Dendritic cell treated with granulocyte-macrophage colony-stimulating factor and Interleukin-4, amounts not matched to agents 40 ng/mL and 50 ng/mL, for 4 days (primary cell): ENCODE measurements around the gene FOXN3.

Source experiments
- H3K27ac Mint-ChIP-seq: one replicate; pipeline ENCODE4 v1.8.0; 2022; ENCODE audit warnings: mild to moderate bottlenecking, mixed read lengths
- H3K27me3 Mint-ChIP-seq: one replicate; pipeline ENCODE4 v1.8.0; 2022; ENCODE audit warnings: mild to moderate bottlenecking, mixed read lengths
- H3K36me3 Mint-ChIP-seq: one replicate; pipeline ENCODE4 v1.8.0; 2022; ENCODE audit warnings: low read depth, mixed read lengths
- H3K4me1 Mint-ChIP-seq: one replicate; pipeline ENCODE4 v1.8.0; 2022; ENCODE audit warnings: low read depth, mixed read lengths
- H3K4me3 Mint-ChIP-seq: one replicate; pipeline ENCODE4 v1.8.0; 2022; ENCODE audit warnings: mild to moderate bottlenecking, moderate library complexity, mixed read lengths
- H3K9me3 Mint-ChIP-seq: one replicate; pipeline ENCODE4 v1.8.0; 2022; ENCODE audit warnings: mixed read lengths
- intact Hi-C: fragments of 100-400 bp; cut with micrococcal nuclease; formaldehyde crosslinking; loops from one replicate; pipeline ENCODE4 v1.15.0; 2022

The FOXN3 gene

DNA sequence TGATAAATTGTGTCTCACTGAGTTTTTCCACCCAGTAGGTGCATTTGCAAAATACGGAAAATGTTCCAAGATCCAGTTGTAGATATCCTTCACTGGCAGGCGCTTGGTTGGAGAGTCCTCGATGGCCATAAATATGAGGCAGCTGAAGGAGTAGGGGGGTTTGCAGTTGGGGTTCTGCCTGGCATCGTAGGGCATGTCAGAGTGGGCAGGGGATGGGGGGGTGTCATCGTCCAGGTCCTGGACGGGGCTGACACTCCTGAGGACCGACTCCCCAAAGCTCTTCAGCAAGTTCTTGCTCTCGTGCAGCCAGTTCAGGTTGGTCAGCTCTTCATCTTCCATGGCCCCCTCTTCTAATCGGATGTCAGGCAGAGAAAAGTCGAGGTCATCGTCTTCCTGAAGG is 5.1 kb downstream of the FOXN3 start:
- H3K27ac Mint-ChIP-seq: no peak overlapping the region
- H3K4me1 Mint-ChIP-seq: peaks cover 76% of the 10 kb centered on the region
- H3K9me3 Mint-ChIP-seq: no peaks in the 10 kb centered on the region
- H3K27me3 Mint-ChIP-seq: no peaks in the 10 kb centered on the region
- H3K4me3 Mint-ChIP-seq: no peak overlapping the region
- intact Hi-C loops: loop anchor here (10.0 kb wide), 2 partner anchors 363 to 503 kb away; no protein-coding TSS in a partner anchor
- H3K36me3 Mint-ChIP-seq: peaks cover 78% of the 10 kb centered on the region

DNA sequence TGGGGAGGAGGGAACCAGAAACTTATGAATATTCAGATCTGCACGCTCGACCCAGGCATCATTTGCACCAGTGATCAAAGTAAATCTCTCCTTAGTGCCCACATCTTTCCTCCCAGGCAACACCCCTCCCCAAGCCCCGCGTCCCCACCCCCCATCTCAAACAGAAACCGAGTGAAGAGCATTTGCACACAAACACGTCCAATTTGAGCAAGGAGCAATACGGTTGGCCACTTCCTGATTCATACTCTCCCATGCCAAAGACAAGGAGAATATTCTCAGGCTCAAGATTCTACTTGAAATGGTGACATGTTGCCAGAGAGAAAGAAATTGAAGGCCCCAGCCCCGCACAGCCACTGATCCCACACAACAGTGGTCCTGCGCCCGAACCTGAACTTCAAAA is 7.1 kb downstream of the FOXN3 start:
- peaks cover 87% of the 10 kb centered on the region for H3K36me3 Mint-ChIP-seq
- intact Hi-C loops: loop anchor here (10.0 kb wide), 2 partner anchors 365 to 505 kb away; no protein-coding TSS in a partner anchor
- H3K9me3 Mint-ChIP-seq: no peaks in the 10 kb centered on the region
- H3K27ac Mint-ChIP-seq: peak overlapping the region; percentile 94
- peak overlapping the region; percentile 68 for H3K4me3 Mint-ChIP-seq
- peaks cover 76% of the 10 kb centered on the region for H3K4me1 Mint-ChIP-seq
- H3K27me3 Mint-ChIP-seq: no peaks in the 10 kb centered on the region

DNA sequence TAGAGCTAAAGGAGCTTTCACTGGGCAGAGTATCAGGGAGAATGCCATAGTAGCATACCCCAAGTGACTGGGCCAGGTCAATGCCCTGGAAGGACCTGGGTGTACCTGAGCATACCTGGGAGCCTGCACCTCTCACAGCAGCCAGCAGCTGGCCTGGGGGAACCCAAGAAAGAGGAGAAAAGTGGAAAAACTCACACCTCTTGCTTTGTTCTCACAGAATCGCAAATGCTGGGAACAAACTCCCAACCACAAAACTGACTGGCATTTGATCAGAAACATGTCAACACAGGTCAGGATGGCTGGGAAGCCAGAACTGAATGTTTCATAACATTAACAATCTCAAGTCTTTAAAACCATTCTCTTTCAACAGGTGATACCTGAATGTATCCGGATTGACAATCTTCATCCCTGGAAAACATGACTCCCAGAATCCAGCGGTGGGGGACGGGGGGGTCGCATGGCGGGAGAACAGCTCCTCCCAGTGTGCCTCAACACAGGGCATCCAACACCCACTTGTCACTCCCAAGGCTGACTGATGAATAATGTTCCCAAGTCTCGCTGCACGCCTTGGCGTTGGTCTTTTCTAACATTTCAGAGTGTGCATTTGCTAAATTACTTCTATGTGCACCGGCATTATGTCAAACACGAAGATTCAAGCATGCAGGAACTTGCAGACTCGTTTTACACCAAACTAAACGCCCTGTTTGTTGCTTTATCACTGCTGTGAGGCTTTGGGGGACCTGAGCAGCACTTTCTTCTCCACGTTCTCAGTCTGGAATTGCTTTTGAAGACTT is 7.9 kb downstream of the FOXN3 start:
- intact Hi-C loops: no loop called here
- Mint-ChIP-seq H3K4me1 (peaks cover 69% of the 10 kb centered on the region), H3K27me3 (no peaks in the 10 kb centered on the region), H3K4me3 (no peak overlapping the region), H3K9me3 (no peaks in the 10 kb centered on the region), H3K36me3 (peaks cover 96% of the 10 kb centered on the region), H3K27ac (peak overlapping the region; percentile 94)

DNA sequence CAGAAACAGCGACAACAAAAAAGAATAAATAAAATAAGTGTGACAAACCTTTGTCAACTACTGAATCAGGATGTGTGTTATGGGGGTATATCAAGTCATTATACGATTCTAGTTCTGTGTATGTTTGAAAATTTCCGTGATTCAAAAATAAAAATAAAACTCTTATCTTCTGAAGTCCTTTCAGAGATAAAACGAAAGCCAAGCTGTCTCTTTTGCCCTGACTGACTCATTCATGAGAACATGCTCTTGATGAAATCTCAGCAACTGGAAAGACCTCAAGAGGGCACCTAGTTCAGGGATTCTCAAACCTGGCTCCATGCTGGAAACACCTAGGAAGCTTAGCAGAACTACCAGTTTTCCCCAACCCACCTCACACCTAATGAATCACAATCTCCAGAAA is 9.2 kb downstream of the FOXN3 start:
- no peaks in the 10 kb centered on the region for H3K27me3 Mint-ChIP-seq
- no peak overlapping the region for H3K4me3 Mint-ChIP-seq
- peaks cover under 1% of the 10 kb centered on the region for H3K9me3 Mint-ChIP-seq
- no peak overlapping the region for H3K27ac Mint-ChIP-seq
- peaks cover 69% of the 10 kb centered on the region for H3K4me1 Mint-ChIP-seq
- intact Hi-C loops: no loop called here
- peaks cover 96% of the 10 kb centered on the region for H3K36me3 Mint-ChIP-seq

DNA sequence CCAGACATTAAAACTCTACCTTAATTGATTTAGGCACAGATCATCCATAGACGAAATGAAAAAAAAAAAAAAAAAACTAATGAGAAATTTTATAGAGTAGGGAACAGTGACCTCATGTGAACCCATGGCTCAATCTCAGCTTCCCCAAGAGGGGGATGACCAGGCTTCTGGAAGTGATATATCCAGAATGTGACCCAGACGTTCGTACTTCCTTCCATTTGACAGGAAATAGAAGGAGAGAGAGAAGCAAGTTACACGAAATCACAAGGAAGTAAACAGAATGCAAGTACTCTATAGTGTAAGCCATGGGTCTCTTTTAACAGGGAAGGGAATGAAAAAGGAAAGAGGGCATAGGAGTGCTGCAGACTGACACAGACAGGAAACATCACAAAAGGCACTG is 10.1 kb downstream of the FOXN3 start:
- peak overlapping the region; percentile 21 for H3K27ac Mint-ChIP-seq
- peaks cover 96% of the 10 kb centered on the region for H3K36me3 Mint-ChIP-seq
- intact Hi-C loops: no loop called here
- peaks cover 69% of the 10 kb centered on the region for H3K4me1 Mint-ChIP-seq
- H3K4me3 Mint-ChIP-seq: no peak overlapping the region
- H3K27me3 Mint-ChIP-seq: no peaks in the 10 kb centered on the region
- peaks cover 7% of the 10 kb centered on the region for H3K9me3 Mint-ChIP-seq

DNA sequence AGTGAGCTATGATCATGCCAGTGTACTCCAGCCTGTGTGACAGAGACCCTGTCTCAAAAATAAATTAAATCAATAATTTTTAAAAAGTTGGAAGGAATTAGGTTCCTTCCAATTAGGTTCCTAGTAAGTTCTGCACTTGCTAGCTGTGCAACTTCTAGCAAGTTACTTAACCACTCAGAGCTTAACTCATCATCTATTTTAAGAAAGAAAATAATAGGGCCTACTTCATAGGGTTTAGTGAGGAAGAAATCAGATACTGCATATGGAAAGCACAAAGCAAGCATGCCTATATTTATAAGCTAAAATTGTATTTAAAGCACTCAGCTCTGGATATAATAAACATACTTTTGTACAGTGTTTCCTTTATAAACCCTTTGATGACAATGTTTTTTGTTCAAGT is 10.7 kb downstream of the FOXN3 start:
- Mint-ChIP-seq H3K9me3 (peaks cover 7% of the 10 kb centered on the region), H3K4me1 (peaks cover 73% of the 10 kb centered on the region), H3K4me3 (no peak overlapping the region), H3K36me3 (peaks cover 96% of the 10 kb centered on the region), H3K27ac (peak overlapping the region; percentile 21), H3K27me3 (no peaks in the 10 kb centered on the region)
- intact Hi-C loops: no loop called here

DNA sequence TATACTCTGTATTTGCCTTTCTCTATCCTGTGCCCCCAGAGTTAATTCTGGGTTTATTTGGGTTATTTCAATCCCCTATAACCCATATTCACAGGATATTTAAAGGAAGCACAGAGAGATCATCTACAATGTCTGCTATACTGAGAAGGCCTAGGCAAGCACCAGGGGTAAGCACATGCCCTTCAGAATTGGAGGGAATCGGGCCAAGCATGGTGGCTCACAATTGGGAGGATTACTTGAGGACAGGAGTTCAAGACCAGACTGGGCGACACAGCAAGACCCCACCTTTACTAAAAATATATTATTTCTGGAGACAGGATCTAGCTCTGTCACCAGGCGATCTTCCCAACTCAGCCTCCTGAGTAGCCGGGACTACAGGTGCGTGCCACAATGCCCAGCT is 11.3 kb downstream of the FOXN3 start:
- Mint-ChIP-seq H3K4me1 (peaks cover 72% of the 10 kb centered on the region), H3K4me3 (no peak overlapping the region), H3K27ac (no peak overlapping the region), H3K27me3 (no peaks in the 10 kb centered on the region), H3K36me3 (peaks cover 96% of the 10 kb centered on the region), H3K9me3 (peaks cover 7% of the 10 kb centered on the region)
- intact Hi-C loops: no loop called here

DNA sequence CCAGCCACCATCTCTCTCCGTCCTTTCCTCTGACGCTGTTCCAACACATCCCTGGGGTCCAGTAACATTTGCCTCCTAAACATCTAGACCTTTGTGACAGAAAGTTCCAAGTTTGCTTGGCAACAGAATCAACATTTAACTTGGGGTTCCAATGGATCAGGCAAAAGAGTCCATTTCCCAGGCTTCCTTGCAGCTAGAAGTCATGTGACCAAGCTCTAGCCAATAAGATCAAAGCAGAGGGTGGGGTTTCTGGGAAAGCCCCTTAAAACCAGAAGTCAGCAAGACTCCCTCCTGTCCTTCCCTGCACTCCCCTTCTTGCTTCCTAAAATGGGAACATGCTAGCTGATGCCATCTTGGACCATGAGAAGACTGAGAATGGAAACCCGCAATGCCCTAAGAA is 14.7 kb downstream of the FOXN3 start:
- Mint-ChIP-seq H3K27me3 (no peaks in the 10 kb centered on the region), H3K4me3 (no peak overlapping the region), H3K9me3 (peaks cover 7% of the 10 kb centered on the region), H3K4me1 (peaks cover 71% of the 10 kb centered on the region), H3K36me3 (peaks cover 82% of the 10 kb centered on the region), H3K27ac (peak overlapping the region; percentile 28)
- intact Hi-C loops: no loop called here

DNA sequence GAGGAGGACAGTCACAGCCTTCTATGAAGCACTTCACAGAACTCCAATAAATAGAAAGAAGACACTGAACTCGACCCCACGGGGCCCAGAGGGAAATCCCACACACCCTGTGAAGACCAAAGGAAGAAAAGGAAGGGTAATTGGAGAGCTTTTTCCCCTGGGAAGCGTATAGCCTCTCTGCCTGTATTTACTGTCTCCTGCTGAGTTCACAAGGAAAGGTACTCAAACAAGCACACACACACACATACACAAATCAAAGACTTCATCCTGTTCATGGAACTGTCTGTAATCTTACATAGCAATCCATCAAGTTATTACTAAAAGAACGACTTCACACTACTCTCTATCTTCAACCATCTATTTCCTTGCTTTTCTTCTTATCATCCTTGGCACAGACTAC is 15.3 kb downstream of the FOXN3 start:
- H3K36me3 Mint-ChIP-seq: peaks cover 76% of the 10 kb centered on the region
- H3K4me1 Mint-ChIP-seq: peaks cover 71% of the 10 kb centered on the region
- no peaks in the 10 kb centered on the region for H3K27me3 Mint-ChIP-seq
- H3K27ac Mint-ChIP-seq: peak overlapping the region; percentile 28
- H3K4me3 Mint-ChIP-seq: no peak overlapping the region
- H3K9me3 Mint-ChIP-seq: peaks cover 7% of the 10 kb centered on the region
- intact Hi-C loops: no loop called here

DNA sequence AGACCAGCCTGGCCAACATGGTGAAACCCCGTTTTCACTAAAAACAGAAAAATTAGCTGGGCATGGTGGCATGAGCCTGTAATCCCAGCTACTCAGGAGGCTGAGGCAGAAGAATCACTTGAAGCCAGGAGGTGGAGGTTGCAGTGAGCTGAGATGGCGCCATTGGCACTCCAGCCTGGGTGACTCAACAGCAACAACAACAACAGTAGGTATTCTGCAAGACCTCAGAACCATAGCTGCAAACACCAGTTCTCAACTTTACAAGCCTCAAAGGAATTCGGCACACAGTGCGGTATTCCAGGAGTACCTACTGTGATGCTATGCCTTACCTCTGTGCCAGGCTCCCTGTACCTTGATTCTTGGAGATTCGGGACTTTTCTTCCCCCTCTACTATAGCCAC is 15.8 kb downstream of the FOXN3 start:
- Mint-ChIP-seq H3K4me3 (no peak overlapping the region), H3K27me3 (no peaks in the 10 kb centered on the region), H3K36me3 (peaks cover 74% of the 10 kb centered on the region), H3K27ac (no peak overlapping the region), H3K4me1 (peaks cover 70% of the 10 kb centered on the region), H3K9me3 (peaks cover 7% of the 10 kb centered on the region)
- intact Hi-C loops: no loop called here

DNA sequence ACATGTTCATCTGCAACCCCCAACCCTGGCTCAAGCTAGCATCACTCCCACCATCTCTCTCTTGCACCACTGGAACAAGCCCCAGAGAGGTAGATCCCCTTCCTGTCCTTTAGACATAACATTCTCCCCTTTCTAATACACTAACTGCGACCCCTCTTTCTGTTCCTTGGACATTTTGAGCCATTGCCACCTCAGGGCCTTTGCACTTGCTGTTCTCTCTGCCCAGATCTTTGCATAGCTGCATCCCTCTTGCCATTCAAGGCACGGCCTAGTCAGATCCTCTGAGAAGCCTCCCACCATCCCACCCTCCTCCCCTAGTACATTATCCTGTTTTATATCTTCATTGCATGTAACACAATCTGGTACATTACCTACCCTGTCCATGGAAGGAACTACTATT is 16.5 kb downstream of the FOXN3 start:
- H3K27ac Mint-ChIP-seq: no peak overlapping the region
- peaks cover 7% of the 10 kb centered on the region for H3K9me3 Mint-ChIP-seq
- intact Hi-C loops: no loop called here
- H3K4me3 Mint-ChIP-seq: no peak overlapping the region
- H3K4me1 Mint-ChIP-seq: peaks cover 77% of the 10 kb centered on the region
- H3K27me3 Mint-ChIP-seq: no peaks in the 10 kb centered on the region
- peaks cover 72% of the 10 kb centered on the region for H3K36me3 Mint-ChIP-seq

DNA sequence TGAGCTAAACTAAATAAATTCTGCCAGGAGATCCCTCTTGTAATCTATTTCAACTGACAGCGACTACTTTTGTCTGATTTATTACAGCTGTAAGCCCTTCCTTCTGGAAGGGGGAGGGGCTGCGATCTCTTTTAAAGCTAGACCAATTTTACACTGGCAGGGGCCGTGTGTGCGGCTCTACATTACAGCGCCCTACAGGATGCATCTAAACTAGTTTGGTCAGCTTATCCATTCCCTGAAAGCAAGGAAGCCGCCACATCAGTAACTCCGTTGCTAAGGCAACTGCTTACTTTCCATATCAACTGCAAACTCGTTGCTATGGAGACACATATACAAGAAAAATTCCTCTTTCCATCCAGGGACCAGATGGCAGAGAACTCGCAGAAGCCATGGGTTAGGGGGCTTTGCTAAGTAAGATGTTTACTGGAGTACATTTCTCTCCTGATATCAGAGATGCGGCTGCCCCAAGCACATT is 17.4 kb downstream of the FOXN3 start:
- peaks cover 7% of the 10 kb centered on the region for H3K9me3 Mint-ChIP-seq
- H3K27me3 Mint-ChIP-seq: no peaks in the 10 kb centered on the region
- intact Hi-C loops: loop anchor here (10.0 kb wide), 1 partner anchor 225 kb away; no protein-coding TSS in a partner anchor
- H3K4me1 Mint-ChIP-seq: peaks cover 81% of the 10 kb centered on the region
- no peak overlapping the region for H3K4me3 Mint-ChIP-seq
- H3K27ac Mint-ChIP-seq: no peak overlapping the region
- H3K36me3 Mint-ChIP-seq: peaks cover 65% of the 10 kb centered on the region

DNA sequence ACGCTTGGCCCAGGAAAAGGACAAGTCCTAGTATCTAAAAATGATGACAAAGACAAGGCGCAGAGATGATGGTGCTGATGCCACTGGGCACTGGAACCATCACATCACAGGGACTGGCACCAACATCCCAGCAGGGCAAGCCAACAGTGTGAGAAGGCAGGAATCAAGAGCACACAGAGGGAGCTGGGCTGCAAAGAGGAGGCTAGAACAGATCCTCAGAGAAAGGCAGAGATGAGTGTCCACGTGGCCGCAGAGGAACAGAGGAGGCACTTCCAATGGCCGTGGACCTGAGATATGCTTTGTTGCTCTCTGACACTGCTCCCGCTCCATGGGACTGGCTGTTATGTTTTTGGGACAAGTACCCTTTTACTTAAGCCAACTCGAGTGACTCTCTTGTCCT is 17.9 kb downstream of the FOXN3 start:
- no peak overlapping the region for H3K27ac Mint-ChIP-seq
- H3K4me3 Mint-ChIP-seq: no peak overlapping the region
- intact Hi-C loops: loop anchor here (10.0 kb wide), 1 partner anchor 224 kb away; no protein-coding TSS in a partner anchor
- H3K36me3 Mint-ChIP-seq: peaks cover 65% of the 10 kb centered on the region
- H3K4me1 Mint-ChIP-seq: peaks cover 84% of the 10 kb centered on the region
- peaks cover 7% of the 10 kb centered on the region for H3K9me3 Mint-ChIP-seq
- H3K27me3 Mint-ChIP-seq: no peaks in the 10 kb centered on the region

DNA sequence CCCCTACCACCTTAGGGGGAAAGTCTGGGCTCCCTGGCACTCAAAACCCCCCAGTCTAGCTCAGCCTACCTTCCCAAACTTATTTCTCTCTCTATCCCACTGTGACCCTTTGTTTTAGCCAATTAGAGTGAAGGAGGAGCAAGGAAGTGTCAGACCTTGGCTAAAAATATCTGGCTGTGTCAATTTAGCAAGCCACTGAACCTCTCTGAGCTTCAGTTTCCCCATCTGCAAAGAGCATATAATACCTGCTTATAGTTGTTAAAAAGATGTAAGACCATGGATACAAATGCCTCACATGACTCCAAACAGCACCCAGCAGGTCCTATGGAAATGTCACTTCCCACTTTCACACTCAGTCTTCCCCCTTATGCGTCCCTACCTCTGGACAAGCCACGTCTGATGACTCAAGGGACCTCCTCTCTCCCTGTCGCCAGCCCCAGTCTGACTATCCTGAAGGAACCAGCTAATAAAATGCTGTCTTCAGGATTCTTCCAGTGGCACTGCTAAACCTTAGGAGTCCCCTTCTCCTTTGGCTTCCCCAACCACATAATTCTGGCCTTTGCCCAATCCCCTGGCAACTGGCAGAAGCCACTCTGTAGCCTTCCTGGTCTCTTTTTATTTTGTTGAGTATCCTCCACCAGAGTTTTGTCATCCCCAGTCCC is 19.3 kb downstream of the FOXN3 start:
- peak overlapping the region; percentile 25 for H3K27ac Mint-ChIP-seq
- H3K9me3 Mint-ChIP-seq: peaks cover 4% of the 10 kb centered on the region
- no peak overlapping the region for H3K4me3 Mint-ChIP-seq
- H3K4me1 Mint-ChIP-seq: peaks cover 82% of the 10 kb centered on the region
- intact Hi-C loops: loop anchor here (10.0 kb wide), 1 partner anchor 223 kb away; no protein-coding TSS in a partner anchor
- no peaks in the 10 kb centered on the region for H3K27me3 Mint-ChIP-seq
- peaks cover 61% of the 10 kb centered on the region for H3K36me3 Mint-ChIP-seq
